Central memory CD4-positive, alpha-beta T cell (primary cell): Measurements from ENCODE around the gene ACOXL.
"Not testable (repeated sequence)": the region's sequence is repeated elsewhere in the genome, so short reads cannot be mapped to it uniquely, and the experiment has no call there.

Experiments used
- DNase-seq: peaks from one replicate; pipeline ENCODE4 v3.0.0; 2022

The ACOXL gene

DNA sequence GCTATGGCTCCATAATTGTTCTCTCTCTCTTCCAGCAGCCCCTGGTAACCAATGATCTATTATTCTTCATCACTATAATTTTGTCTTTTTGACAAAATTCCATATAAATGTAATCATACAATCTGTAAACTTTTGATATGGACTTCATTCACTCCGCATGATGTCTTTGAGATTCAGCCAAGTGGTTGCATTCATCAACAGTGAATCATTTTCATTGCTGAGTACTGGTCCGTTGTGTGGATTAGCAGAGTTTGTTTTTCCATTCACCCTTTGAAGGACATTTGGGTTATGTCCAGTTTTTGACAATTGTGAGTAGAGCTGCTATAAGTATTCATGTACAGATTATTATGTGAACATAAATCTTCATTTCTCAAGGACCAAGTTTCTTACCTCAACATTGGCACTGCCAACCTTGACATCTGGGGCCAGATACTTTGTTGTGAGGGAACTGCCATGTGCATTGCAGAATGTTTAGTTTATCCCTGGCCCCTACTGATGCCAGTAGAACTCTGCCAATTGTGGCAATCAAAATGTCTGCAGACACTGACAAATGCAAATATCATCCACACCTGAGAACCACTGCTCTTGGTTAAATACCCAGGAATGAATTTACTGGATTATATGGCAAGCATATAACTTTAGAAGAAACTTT lies 340.0 kb downstream of the ACOXL start:
- no peak for DNase-seq

DNA sequence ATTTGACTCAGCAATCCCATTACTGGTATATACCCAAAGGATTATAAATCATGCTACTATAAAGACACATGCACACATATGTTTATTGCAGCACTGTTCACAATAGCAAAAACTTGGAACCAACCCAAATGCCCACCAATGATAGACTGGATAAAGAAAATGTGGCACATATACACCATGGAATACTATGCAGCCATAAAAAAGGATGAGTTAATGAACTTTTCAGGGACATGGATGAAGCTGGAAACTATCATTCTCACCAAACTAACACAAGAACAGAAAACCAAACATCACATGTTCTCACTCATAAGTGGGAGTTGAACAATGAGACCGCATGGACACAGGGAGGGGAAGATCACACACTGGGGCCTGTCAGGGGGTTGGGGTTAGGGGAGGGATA lies 350.3 kb downstream of the ACOXL start:
- DNase-seq, result not testable (repeated sequence)

DNA sequence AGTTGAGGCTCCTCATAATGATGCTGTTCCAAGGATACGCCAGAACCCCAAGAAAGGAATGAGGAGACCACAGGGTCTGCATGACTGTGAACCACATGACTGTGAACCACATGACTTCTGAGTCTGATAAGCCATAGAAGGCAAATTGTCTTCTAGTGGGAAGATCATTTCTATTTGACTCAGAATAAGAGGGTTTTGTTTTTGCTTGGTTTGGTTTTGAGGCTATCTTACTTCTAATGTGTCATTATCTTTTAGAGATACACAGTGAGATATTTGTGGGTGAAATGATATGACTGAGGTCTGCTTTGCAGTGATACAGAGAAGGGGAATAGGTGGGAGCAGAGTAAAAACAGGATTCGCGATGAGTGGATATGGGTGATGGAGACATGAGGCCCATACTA lies 359.4 kb downstream of the ACOXL start:
- DNase-seq, result no peak

- DNase-seq, result no peak
These were observed 362.3 kb downstream of the ACOXL start for GRCh38 chr2:111094691-111095090.

GRCh38 chr2:111095434-111095833 lies 363.1 kb downstream of the ACOXL start:
- DNase-seq, result no peak

GRCh38 chr2:111099402-111099801 lies 367.0 kb downstream of the ACOXL start:
- DNase-seq, result no peak

- DNase-seq, result no peak
These were observed 367.9 kb downstream of the ACOXL start for GRCh38 chr2:111100087-111100764.

- no peak for DNase-seq
These were observed 368.4 kb downstream of the ACOXL start for GRCh38 chr2:111100765-111101162.

DNA sequence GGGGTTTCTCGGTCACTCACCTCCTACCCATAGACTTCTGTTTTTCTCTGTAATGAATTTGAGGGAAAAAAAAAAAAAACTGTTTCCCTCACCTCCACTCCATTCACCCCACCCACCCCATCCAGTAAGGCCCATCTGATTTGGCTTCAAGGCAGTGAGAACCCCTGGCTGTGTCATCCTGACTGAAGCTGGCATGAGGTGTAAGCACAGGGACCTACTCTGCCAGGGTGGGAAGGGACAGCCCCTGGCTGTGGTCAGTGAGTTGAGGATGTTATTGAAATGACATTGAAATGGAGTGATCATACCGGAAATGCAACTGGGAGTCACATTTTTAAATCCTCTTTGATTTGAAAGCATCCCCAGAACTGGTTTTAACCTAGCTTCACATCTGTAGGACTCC lies 369.2 kb downstream of the ACOXL start:
- no peak for DNase-seq

- no peak for DNase-seq
These were observed 369.8 kb downstream of the ACOXL start for GRCh38 chr2:111102216-111102615.

- DNase-seq, result no peak
These were observed 373.6 kb downstream of the ACOXL start for GRCh38 chr2:111105926-111106325.

DNA sequence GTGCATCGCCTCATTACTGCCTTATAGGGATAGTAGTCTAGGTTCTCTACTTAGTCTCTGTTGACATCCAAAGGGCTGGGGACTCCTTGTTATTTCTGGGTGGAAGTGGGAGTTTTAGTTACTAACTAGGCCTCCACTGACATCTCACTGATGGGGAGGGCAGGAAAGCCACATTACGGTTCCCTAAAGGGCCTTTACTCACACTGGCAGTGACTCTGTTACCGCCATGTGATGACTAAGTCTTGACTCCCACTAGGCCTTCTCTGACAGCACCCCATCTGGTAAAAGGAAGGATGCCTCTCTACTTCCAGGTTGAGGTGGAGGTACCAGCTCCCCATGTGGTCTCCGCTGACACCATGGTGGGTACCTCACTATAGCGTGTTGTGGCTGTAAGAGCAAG lies 374.3 kb downstream of the ACOXL start:
- DNase-seq, result no peak

DNA sequence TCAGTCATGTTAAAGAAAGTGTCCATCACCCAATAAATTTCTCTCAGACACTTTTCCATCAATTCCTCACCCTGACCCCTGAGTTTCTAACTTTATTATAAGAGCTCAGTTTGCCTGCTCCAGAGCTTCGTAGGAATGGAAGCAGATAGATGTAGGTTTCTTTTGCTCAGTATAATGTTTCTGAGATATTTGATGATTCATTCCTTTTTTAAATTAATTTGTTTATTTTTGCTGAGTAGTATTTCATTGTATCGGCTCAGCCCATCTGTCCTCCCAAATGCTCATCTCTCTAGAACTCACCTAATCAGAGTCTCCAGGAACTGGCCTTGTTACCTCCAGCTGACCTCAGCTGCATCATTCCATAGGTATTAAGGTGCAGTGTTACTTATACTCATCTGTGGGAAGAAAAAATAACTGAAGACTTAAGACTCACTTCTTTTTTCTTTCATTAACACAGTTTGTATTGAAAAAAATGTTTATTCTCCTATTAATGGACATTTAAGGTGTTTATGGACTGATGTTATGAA lies 376.4 kb downstream of the ACOXL start:
- DNase-seq, result no peak

GRCh38 chr2:111111101-111111755 lies 378.9 kb downstream of the ACOXL start:
- DNase-seq, result no peak

- no peak for DNase-seq
These were observed 381.5 kb downstream of the ACOXL start for GRCh38 chr2:111113838-111114237.

DNA sequence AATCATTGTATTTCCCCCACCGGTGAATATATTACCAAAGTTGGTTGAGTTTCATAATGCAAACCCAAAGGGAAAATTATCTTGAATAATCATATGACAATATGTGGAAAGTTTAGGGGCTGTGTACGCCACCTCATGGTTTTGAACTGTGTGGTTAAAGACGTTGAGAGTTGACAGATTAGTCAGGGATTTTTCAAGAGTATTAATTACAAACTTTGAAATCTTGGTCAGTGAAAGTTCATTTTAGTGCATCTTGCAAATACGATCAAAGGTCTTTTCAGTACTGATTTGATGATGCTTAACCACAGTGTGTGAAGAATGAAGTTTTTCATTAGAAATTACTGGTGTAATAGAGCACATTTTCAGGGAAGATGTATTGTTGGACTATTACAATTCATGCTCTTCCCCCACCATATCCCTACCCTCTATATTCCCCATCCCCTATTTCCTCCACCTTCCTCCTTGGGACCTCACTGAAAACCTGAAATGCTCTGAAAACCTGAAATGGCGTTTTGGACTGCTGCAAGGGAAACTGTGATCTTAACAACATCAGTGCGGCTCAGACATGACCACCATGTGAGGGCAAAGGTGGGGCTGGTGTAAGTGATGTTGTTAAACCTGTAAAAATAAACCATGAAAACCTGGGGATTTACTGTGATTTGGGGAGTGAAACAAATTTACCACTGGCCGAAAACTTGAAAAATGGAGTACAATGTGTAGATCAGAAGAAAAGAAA lies 383.8 kb downstream of the ACOXL start:
- no peak for DNase-seq

GRCh38 chr2:111116843-111117597 lies 384.6 kb downstream of the ACOXL start:
- peak; percentile 63 for DNase-seq

DNA sequence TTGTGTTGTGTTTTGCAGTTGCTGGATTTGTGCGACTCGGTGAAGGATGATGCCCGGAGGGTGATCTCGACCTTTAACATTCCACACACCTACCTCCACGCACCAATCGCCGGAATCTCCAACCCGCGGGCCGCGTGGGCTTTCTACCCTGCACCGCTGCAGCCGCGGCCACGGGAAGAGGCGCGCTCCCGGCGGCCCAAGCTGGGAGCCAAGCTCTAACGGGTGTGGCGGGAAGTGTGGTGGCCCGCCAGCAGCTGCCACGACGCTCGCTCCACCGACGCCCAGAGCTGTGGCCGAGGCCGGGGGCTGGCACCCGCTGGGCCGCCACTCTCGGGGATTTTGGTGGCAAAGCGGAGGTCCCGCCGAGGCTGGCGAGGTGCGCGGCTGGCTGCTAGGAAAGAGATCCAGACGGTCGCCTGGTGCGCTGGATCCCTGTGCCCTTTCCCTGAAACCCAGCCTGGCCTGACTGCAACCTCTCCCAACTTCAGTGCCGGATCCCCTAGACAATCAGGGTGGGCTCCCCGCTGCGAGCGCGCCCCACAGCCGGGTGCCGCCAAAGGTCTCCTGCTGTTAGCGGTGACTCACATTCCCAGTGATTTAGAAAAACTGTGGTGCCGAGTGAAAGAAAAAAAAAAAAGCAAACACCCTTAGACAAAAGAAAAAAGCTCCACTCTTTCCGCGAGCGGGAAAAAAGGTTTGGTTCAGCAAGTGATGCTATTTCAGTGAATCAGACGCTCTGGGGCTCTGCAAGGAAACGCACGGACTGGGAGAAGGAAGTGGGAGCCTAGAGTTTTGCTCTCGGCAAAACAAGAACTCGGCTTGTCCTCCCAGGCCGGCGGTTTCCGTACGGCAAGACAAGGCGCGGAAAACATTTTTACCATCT lies 385.5 kb downstream of the ACOXL start:
- DNase-seq, result peak; percentile 7

DNA sequence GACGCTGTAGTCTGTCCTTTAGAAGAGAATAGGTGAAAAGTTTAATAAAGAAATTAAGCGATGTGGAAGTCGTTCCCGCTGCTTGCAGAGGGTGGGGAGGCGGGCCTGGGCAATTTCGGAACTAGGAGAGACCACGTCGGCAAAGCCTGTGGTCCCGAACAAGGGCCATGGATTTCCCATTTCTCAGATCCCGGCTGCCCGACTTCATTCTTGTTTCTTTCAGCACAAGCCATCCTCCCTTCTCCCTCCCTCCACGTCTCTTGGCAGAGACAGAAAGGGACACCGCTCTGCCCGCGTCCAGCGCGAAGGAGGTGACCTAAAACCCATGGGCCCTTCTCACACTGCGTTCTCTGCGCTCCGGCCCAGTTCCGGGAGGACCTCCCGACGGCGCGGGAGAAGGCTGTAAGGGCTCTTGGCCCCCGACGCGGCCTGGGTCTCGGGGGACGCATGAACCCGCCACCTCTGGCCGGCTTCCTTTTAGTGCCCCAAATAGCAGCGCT lies 386.2 kb downstream of the ACOXL start:
- peak; percentile 4 for DNase-seq

- DNase-seq, result peak; percentile 33
These were observed 386.8 kb downstream of the ACOXL start for GRCh38 chr2:111118981-111119821.
